K562 (cell line): ENCODE data around the gene POP7. TPM values are rescaled to one million over a fixed set of nuclear protein-coding genes. Genes with fewer than 3 reads are reported as not detected.

Experiments
- ATAC-seq: fragments of 200-7000 bp; cut with Tn5 transposase; 3 replicates; pipeline ENCODE4 v1.9.1; 2020; ENCODE audit warnings: moderate library complexity
- BruUV-seq: library from RNA; stranded (reverse); fragments of 400-500 nt; replicated peaks from 2 replicates; lab custom pipeline; 2021; lab: Mats Ljungman, UMichigan
- CTCF ChIA-PET: fragments of 300-600 bp; formaldehyde crosslinking; extraction: SDS; loops from one replicate; lab custom pipeline; 2021; ENCODE audit warnings: low intra/inter-chr PET ratio; lab: Yijun Ruan, JAX
- POLR2A ChIA-PET: fragments of 300-600, 350-650 bp; sonication (Branson Sonifier 250); formaldehyde crosslinking; extraction: SDS; loops from one replicate; lab custom pipeline; 2021; ENCODE audit warnings: antibody characterized with exemption, inconsistent platforms; lab: Yijun Ruan, JAX
- DNase-seq, 4 experiments: peaks; one replicate each; pipeline versions ENCODE4 v3.0.0 to v3.0.0-alpha.2; 2011 to 2018; ENCODE audit warnings: low spot score in 3 of 4, mixed read lengths in 3 of 4; ENCODE audit errors: extremely low read depth in 1 of 4
- FAIRE-seq: peaks from 2 replicates; lab custom pipeline; 2011; peaks lifted over from hg19 to GRCh38; lab: Jason Lieb, UNC
- H2AFZ ChIP-seq: 2 replicates; pipeline ENCODE4 v1.6.0; 2011; ENCODE audit warnings: low read depth, low read length, control low read depth, inconsistent platforms
- H3K27ac ChIP-seq: fragments of 200-600 bp; 3 replicates; pipeline ENCODE4 v1.8.0; 2011; ENCODE audit warnings: low read depth, mild to moderate bottlenecking, control low read depth, inconsistent platforms, low read length, moderate library complexity, mixed read lengths; ENCODE audit errors: extremely low read depth
- H3K27me3 ChIP-seq, 2 experiments: fragments of 300-600 bp in 1 of 2; 2 replicates in 1 of 2; 3 replicates in 1 of 2; pipeline versions ENCODE4 v1.6.0 to v1.8.0; 2011; ENCODE audit warnings: inconsistent platforms in 2 of 2, low read length in 2 of 2, mild to moderate bottlenecking in 1 of 2, mixed read lengths in 1 of 2, moderate library complexity in 1 of 2; ENCODE audit not compliant: control insufficient read depth in 2 of 2, insufficient read depth in 2 of 2
- H3K36me3 ChIP-seq: fragments of 300-600 bp; 3 replicates; pipeline ENCODE4 v1.8.0; 2011; ENCODE audit warnings: mild to moderate bottlenecking, low read length, inconsistent platforms; ENCODE audit not compliant: control insufficient read depth, insufficient read depth
- H3K4me1 ChIP-seq, 2 experiments: fragments of 200-600 bp in 1 of 2; replicated peaks in 1 of 2; 2 replicates in 1 of 2; 3 replicates in 1 of 2; pipeline versions ENCODE4 v1.5.1 to v1.8.0; 2011; ENCODE audit warnings: inconsistent platforms in 2 of 2, low read length in 2 of 2, mild to moderate bottlenecking in 1 of 2, mixed read lengths in 1 of 2, moderate library complexity in 1 of 2; ENCODE audit not compliant: control insufficient read depth in 2 of 2, insufficient read depth in 2 of 2
- H3K4me2 ChIP-seq: 2 replicates; pipeline ENCODE4 v1.6.1; 2011; ENCODE audit warnings: low read length, control low read depth, inconsistent platforms, mixed read lengths; ENCODE audit not compliant: insufficient read depth
- H3K4me3 ChIP-seq: fragments of 200-600 bp; sonication (generic), shearing (Covaris generic); 2 replicates; pipeline ENCODE4 v1.5.1; 2016; ENCODE audit warnings: control low read depth, inconsistent platforms
- H3K79me2 ChIP-seq: fragments of 200-600 bp; 3 replicates; pipeline ENCODE4 v1.8.0; 2011; ENCODE audit warnings: low read length, inconsistent platforms; ENCODE audit not compliant: control insufficient read depth, insufficient read depth
- H3K9ac ChIP-seq, 2 experiments: 2 replicates each; pipeline versions ENCODE4 v1.6.0 to v1.6.1; 2011; ENCODE audit warnings: low read depth in 2 of 2, low read length in 2 of 2, control low read depth in 1 of 2, inconsistent platforms in 1 of 2, mild to moderate bottlenecking in 1 of 2, mixed read lengths in 1 of 2; ENCODE audit not compliant: insufficient read depth in 1 of 2
- H3K9me1 ChIP-seq: one replicate; pipeline ENCODE4 v1.6.0; 2011; ENCODE audit warnings: inconsistent platforms, mild to moderate bottlenecking, low read length, moderate library complexity; ENCODE audit not compliant: control insufficient read depth, insufficient read depth
- H3K9me3 ChIP-seq: replicated peaks from 2 replicates; pipeline ENCODE4 v1.5.1; 2011; ENCODE audit warnings: low read depth, low read length, inconsistent platforms; ENCODE audit not compliant: control insufficient read depth, insufficient read depth
- H4K20me1 ChIP-seq: replicated peaks from 2 replicates; pipeline ENCODE4 v1.6.1; 2011; ENCODE audit warnings: low read length, inconsistent platforms, mixed read lengths; ENCODE audit not compliant: control insufficient read depth, insufficient read depth
- KDM2B ChIP-seq: fragments of 250-450 bp; sonication (Bioruptor Pico); IDR thresholded peaks from 2 replicates; pipeline ENCODE4 v1.8.0; 2021; ENCODE audit warnings: mild to moderate bottlenecking, moderate library complexity
- MYNN ChIP-seq, 2 experiments: sonication (generic); formaldehyde crosslinking in 1 of 2; IDR thresholded peaks; 2 replicates each; pipeline versions ENCODE4 v1.5.0 to v1.6.1; 2016 to 2020; ENCODE audit warnings: antibody characterized with exemption in 1 of 2, missing genetic modification reagents in 1 of 2
- NCOA2 ChIP-seq, 2 experiments: fragments of 450-650 bp; IDR thresholded peaks; 2 replicates each; pipeline ENCODE4 v1.6.1; 2018; ENCODE audit warnings: mild to moderate bottlenecking in 2 of 2, moderate library complexity in 1 of 2; ENCODE audit not compliant: partially characterized antibody in 2 of 2
- NFE2L1 ChIP-seq: fragments of 450-650 bp; IDR thresholded peaks from 2 replicates; pipeline ENCODE4 v1.6.1; 2016; ENCODE audit warnings: missing genetic modification characterization, low read depth, mild to moderate bottlenecking, missing compliant biosample characterization, moderate library complexity, borderline replicate concordance
- POLR2AphosphoS5 ChIP-seq: IDR thresholded peaks from 2 replicates; pipeline ENCODE4 v1.6.1; 2011; ENCODE audit warnings: mild to moderate bottlenecking, low read depth, low read length, moderate library complexity; ENCODE audit not compliant: control insufficient read depth, insufficient read depth
- POLR2B ChIP-seq: fragments of 450-650 bp; IDR thresholded peaks from 2 replicates; pipeline ENCODE4 v1.6.1; 2018; ENCODE audit warnings: low read depth; ENCODE audit not compliant: partially characterized antibody
- RBM22 ChIP-seq: fragments of 200-400 bp; formaldehyde crosslinking; IDR thresholded peaks from 2 replicates; pipeline ENCODE4 v1.6.1; 2018; ENCODE audit warnings: low read length, low read depth; ENCODE audit not compliant: poor library complexity, severe bottlenecking
- TAF7 ChIP-seq: fragments of 450-650 bp; IDR thresholded peaks from 2 replicates; pipeline ENCODE4 v1.6.1; 2016; ENCODE audit warnings: missing genetic modification characterization, missing compliant biosample characterization
- VEZF1 ChIP-seq: fragments of 200-800 bp; sonication (Bioruptor generic); IDR thresholded peaks from 2 replicates; pipeline ENCODE4 v1.6.1; 2017; ENCODE audit warnings: missing genetic modification characterization, missing compliant biosample characterization
- ZNF146 ChIP-seq: IDR thresholded peaks from one replicate; pipeline ENCODE4 v1.6.1; 2018; ENCODE audit warnings: missing compliant biosample characterization; ENCODE audit not compliant: unreplicated experiment
- ZNF174 ChIP-seq: fragments of 250-450 bp; sonication (Bioruptor Pico); IDR thresholded peaks from 2 replicates; pipeline ENCODE4 v1.4.0; 2020; ENCODE audit warnings: mild to moderate bottlenecking
- ZNF384 ChIP-seq: IDR thresholded peaks from 2 replicates; pipeline ENCODE4 v1.6.1; 2012; ENCODE audit warnings: low read depth, low read length, improper control_type of control experiment
- ZNF696 ChIP-seq: fragments of 250-450 bp; sonication (Bioruptor Pico); conservative IDR thresholded peaks from 2 replicates; pipeline ENCODE4 v1.4.0; 2020; ENCODE audit warnings: mild to moderate bottlenecking, moderate library complexity
- WGBS: fragments of 100-300 bp; shearing (Covaris generic); methylation state at CpG from one replicate; pipeline ENCODE4 v1.1.6; 2016; ENCODE audit warnings: low coverage, mixed read lengths; ENCODE audit not compliant: insufficient coverage; ENCODE audit errors: missing lambda C conversion rate; 5-methylcytosine and 5-hydroxymethylcytosine counted together
- in situ Hi-C: fragments of 300-500 bp; cut with MboI; formaldehyde crosslinking; loops from 4 replicates; pipeline ENCODE4 v1.15.0; 2018; ENCODE audit warnings: inconsistent platforms, mixed read lengths
- intact Hi-C: fragments of 100-400 bp; cut with micrococcal nuclease; formaldehyde crosslinking; loops from 2 replicates; pipeline ENCODE4 v1.14.2; 2022
- polyA plus RNA-seq, 8 experiments: library from polyadenylated mRNA; depleted of rRNA in 4 of 8; stranded (reverse) in 5 of 8; unstranded in 3 of 8; fragments of >200 nt; fragmentation: Nextera tagmentation in 2 of 8; fragmentation: Illumina TruSeq in 1 of 8; extraction: Ambion mirVana in 2 of 8; extraction: Trizol in 1 of 8; gene quantifications; 2 replicates each; pipeline versions ENCODE4 v1.2.1 to v1.2.3, GENCODE V29; 2011 to 2014; ENCODE audit warnings: inconsistent platforms in 1 of 8, missing spikeins in 1 of 8
- total RNA-seq, 7 experiments: library from RNA; depleted of rRNA in 6 of 7; stranded (reverse); fragments of >200 nt in 6 of 7; fragmentation: Illumina TruSeq in 2 of 7; extraction: Trizol in 2 of 7; gene quantifications; 2 replicates each; pipeline versions ENCODE4 v1.2.1 to v1.2.3, GENCODE V29; 2011 to 2021; ENCODE audit warnings: low replicate concordance in 1 of 7
- TF ChIP-seq, protein P1 (sequence below): sonication (generic); formaldehyde crosslinking; IDR thresholded peaks from 2 replicates; pipeline ENCODE4 v1.8.1; 2023; ENCODE audit warnings: mild to moderate bottlenecking, missing genetic modification reagents
- TF ChIP-seq, protein P2 (sequence below): fragments of 200-800 bp; sonication (Bioruptor generic); IDR thresholded peaks from 2 replicates; pipeline ENCODE4 v1.6.1; 2017; ENCODE audit warnings: missing genetic modification characterization, missing compliant biosample characterization

The POP7 gene
- total and polyA plus RNA-seq, 9 of the 15 experiments (the other 6 are each of a cell fraction or from before 2014, with no cell fraction given), result 11.5 to 163 (median 68.9) TPM

DNA sequence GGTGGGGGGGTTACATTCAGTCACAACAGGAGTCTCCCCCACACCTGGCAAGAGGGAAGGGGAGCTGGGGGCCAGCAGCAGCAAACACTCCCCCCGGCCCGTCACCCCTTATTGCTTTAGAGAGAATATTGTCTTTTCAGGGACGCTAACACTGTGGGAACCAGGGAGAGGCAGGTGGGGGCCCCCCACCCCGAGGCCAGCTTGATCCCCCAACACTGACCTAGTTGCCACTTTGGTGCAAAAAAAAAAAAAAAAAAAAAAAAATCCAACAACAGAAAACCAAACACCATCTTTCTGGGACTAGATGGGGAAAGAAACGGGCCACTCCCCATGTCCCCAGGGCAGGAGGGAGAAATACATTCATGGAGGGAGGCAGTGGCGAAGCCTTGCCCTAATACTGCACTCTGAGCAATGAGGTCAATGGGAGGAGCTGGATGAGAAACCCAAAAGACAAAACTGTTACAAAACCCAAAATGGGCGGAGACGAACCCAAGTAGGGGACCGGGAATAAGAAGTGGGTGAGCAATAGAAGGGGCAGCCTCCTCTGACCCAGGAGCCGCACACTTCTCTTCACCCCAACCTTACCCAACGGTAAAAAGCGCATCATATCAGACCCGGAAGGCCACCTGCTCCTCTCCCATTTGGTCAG, 25.9 kb upstream of the POP7 start:
- no peak overlapping the region for H3K27ac ChIP-seq
- CTCF ChIA-PET, result no interaction called here
- FAIRE-seq, result peak; percentile 72

More for the DNA sequence above, 25.9 kb upstream of the POP7 start:
- Histone ChIP-seq H3K4me3 (no peak overlapping the region), H3K4me1 (peaks cover 4 to 91% of the 10 kb centered on the region in 2 experiments), H3K27me3 (no peaks in the 10 kb centered on the region), H3K79me2 (peaks cover 32% of the 10 kb centered on the region), H4K20me1 (peaks cover 22% of the 10 kb centered on the region; the same call in 1 of the 2 replicates), H3K36me3 (peaks cover 88% of the 10 kb centered on the region; the same call in 2 of the 3 replicates), H3K4me2 (no peak overlapping the region), H2AFZ (no peak overlapping the region), H3K9ac (peak overlapping the region in 1 of 2 experiments; percentile 76; a peak in 1 of 4 replicates), H3K9me3 (no peaks in the 10 kb centered on the region)
- in situ Hi-C loops, result no loop called here
- 59% methylated on average over 10 of the region's 13 CpGs for WGBS
- intact Hi-C loops, result no loop called here
- peak; percentile 13 for ATAC-seq
- POLR2A ChIA-PET, result interaction anchor here (0.6 to 2.4 kb wide), 15 partner anchors 9 to 210 kb away, joined by 3 to 16 read pairs (median 4); partner anchors contain the start of genes MOSPD3 and UFSP1
- no TSS peak for BruUV-seq
- TF ChIP-seq ZNF146 (CRISPR knock-in tag) (no peak), NCOA2 (IDR thresholded peaks at IDR 0.05; ENCODE audit: partially characterized antibody in 2 of 2) (no peak), ZNF384 (0 out of 2 replicates have a peak, but pooled peaks have one; percentile 16), ZNF174 (CRISPR knock-in tag) (no peak), VEZF1 (CRISPR knock-in tag) (peak; percentile 22), NFE2L1 (tag) (no peak), MYNN (IDR thresholded peaks at IDR 0.05) (peak; percentile 54; the same call in 1 of the 2 replicates), MYNN (CRISPR knock-in tag; IDR thresholded peaks at IDR 0.05) (no peak), POLR2AphosphoS5 (peak; percentile 18; the same call in 1 of the 2 replicates), TAF7 (tag) (no peak), POLR2B (peak; percentile 48), ZNF696 (CRISPR knock-in tag) (no peak), RBM22 (peak; percentile 4), KDM2B (CRISPR knock-in tag) (no peak)
- TF ChIP-seq, protein P1, sequence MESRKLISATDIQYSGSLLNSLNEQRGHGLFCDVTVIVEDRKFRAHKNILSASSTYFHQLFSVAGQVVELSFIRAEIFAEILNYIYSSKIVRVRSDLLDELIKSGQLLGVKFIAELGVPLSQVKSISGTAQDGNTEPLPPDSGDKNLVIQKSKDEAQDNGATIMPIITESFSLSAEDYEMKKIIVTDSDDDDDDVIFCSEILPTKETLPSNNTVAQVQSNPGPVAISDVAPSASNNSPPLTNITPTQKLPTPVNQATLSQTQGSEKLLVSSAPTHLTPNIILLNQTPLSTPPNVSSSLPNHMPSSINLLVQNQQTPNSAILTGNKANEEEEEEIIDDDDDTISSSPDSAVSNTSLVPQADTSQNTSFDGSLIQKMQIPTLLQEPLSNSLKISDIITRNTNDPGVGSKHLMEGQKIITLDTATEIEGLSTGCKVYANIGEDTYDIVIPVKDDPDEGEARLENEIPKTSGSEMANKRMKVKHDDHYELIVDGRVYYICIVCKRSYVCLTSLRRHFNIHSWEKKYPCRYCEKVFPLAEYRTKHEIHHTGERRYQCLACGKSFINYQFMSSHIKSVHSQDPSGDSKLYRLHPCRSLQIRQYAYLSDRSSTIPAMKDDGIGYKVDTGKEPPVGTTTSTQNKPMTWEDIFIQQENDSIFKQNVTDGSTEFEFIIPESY (CRISPR knock-in tag), result peak; percentile 7; the same call in 1 of the 2 replicates
- TF ChIP-seq, protein P2, sequence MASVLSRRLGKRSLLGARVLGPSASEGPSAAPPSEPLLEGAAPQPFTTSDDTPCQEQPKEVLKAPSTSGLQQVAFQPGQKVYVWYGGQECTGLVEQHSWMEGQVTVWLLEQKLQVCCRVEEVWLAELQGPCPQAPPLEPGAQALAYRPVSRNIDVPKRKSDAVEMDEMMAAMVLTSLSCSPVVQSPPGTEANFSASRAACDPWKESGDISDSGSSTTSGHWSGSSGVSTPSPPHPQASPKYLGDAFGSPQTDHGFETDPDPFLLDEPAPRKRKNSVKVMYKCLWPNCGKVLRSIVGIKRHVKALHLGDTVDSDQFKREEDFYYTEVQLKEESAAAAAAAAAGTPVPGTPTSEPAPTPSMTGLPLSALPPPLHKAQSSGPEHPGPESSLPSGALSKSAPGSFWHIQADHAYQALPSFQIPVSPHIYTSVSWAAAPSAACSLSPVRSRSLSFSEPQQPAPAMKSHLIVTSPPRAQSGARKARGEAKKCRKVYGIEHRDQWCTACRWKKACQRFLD (CRISPR knock-in tag), result no peak
- TF ChIP-seq, all 486 proteins: peak for 7
- no peaks in the 10 kb centered on the region for H3K9me1 ChIP-seq
- DNase-seq, result peak in 3 of 4 experiments; percentile 15 to 49 (median 34)
